MM.1S (cell line): ENCODE results near the gene TNRC18.

Experiments used
- CTCF ChIP-seq: fragments of 300-600 bp; sonication (generic); IDR thresholded peaks from 2 replicates; pipeline ENCODE4 v1.5.1; 2016; ENCODE audit warnings: antibody characterized with exemption, low read length, mixed read lengths
- EZH2 ChIP-seq: fragments of 300-600 bp; sonication (generic); optimal IDR thresholded peaks from 2 replicates; pipeline ENCODE3; 2017; ENCODE audit warnings: low read depth, mild to moderate bottlenecking, antibody characterized with exemption, low read length, mixed read lengths

GRCh38 chr7:5472432-5473315 lies 49.0 kb upstream of the TNRC18 start:
- TF ChIP-seq CTCF: no peak; the same call in 1 of the 2 replicates
- TF ChIP-seq EZH2: no peak
